SJSA1 (cell line): ENCODE data around the gene REXO1. TPM values are rescaled to one million over a fixed set of nuclear protein-coding genes. Genes with fewer than 3 reads are reported as not detected.

Source experiments
- DNase-seq, 2 experiments: peaks; one replicate each; pipeline ENCODE4 v3.0.0-alpha.2; 2015 to 2020; ENCODE audit warnings: low spot score in 2 of 2, low read depth in 1 of 2
- H3K27ac ChIP-seq: fragments of 250-450 bp; sonication (Bioruptor Pico); 2 replicates; pipeline ENCODE4 v1.5.1; 2020; ENCODE audit warnings: mild to moderate bottlenecking, moderate library complexity
- H3K27me3 ChIP-seq: fragments of 250-450 bp; sonication (Bioruptor Pico); replicated peaks from 2 replicates; pipeline ENCODE4 v1.5.1; 2020; ENCODE audit warnings: mild to moderate bottlenecking, moderate library complexity
- H3K36me3 ChIP-seq: fragments of 250-450 bp; sonication (Bioruptor Pico); 2 replicates; pipeline ENCODE4 v1.5.1; 2020; ENCODE audit warnings: mild to moderate bottlenecking
- H3K4me1 ChIP-seq: fragments of 250-450 bp; sonication (Bioruptor Pico); replicated peaks from 2 replicates; pipeline ENCODE4 v1.6.1; 2021; ENCODE audit warnings: mild to moderate bottlenecking
- H3K4me3 ChIP-seq: fragments of 250-450 bp; sonication (Bioruptor Pico); 2 replicates; pipeline ENCODE4 v1.5.1; 2020; ENCODE audit warnings: mild to moderate bottlenecking
- H3K9me3 ChIP-seq: fragments of 250-450 bp; sonication (Bioruptor Pico); replicated peaks from 2 replicates; pipeline ENCODE4 v1.5.1; 2020; ENCODE audit warnings: mild to moderate bottlenecking
- total RNA-seq: library from RNA; depleted of rRNA; stranded (reverse); fragments of >200 nt; shearing (Covaris generic); gene quantifications from 2 replicates; pipeline ENCODE4 v1.2.3, GENCODE V29; 2014

Gene REXO1
- total RNA-seq, 1 experiment from 2014 or later, result 14.1 TPM

GRCh38 chr19:1790054-1790792 lies 58.1 kb downstream of the REXO1 start:
- Histone ChIP-seq H3K9me3 (peaks cover 3% of the 10 kb centered on the region), H3K27me3 (peaks cover 13% of the 10 kb centered on the region), H3K36me3 (no peaks in the 10 kb centered on the region), H3K4me1 (no peaks in the 10 kb centered on the region), H3K4me3 (no peak overlapping the region), H3K27ac (no peak overlapping the region)
- DNase-seq, result no peak

- H3K4me3 ChIP-seq, result no peak overlapping the region
- H3K9me3 ChIP-seq, result peaks cover 3% of the 10 kb centered on the region
- no peaks in the 10 kb centered on the region for H3K36me3 ChIP-seq
- no peak overlapping the region for H3K27ac ChIP-seq
- peaks cover 15% of the 10 kb centered on the region for H3K27me3 ChIP-seq
- H3K4me1 ChIP-seq, result no peaks in the 10 kb centered on the region
- DNase-seq, result peak in 1 of 2 experiments; percentile 45
Measured at GRCh38 chr19:1789261-1790041, 58.8 kb downstream of the REXO1 start.

GRCh38 chr19:1787116-1787515 lies 61.2 kb downstream of the REXO1 start:
- Histone ChIP-seq H3K4me3 (no peak overlapping the region), H3K27me3 (peaks cover 16% of the 10 kb centered on the region), H3K36me3 (no peaks in the 10 kb centered on the region), H3K27ac (no peak overlapping the region), H3K4me1 (no peaks in the 10 kb centered on the region), H3K9me3 (peaks cover 9% of the 10 kb centered on the region)
- no peak for DNase-seq

- H3K4me1 ChIP-seq, result no peaks in the 10 kb centered on the region
- no peak for DNase-seq
Measured at GRCh38 chr19:1786668-1787067, 61.6 kb downstream of the REXO1 start.

GRCh38 chr19:1785310-1785709 lies 63.0 kb downstream of the REXO1 start:
- H3K9me3 ChIP-seq, result peaks cover 16% of the 10 kb centered on the region
- no peak overlapping the region for H3K27ac ChIP-seq
- DNase-seq, result no peak
- no peaks in the 10 kb centered on the region for H3K4me1 ChIP-seq
- H3K27me3 ChIP-seq, result peaks cover 18% of the 10 kb centered on the region
- no peaks in the 10 kb centered on the region for H3K36me3 ChIP-seq
- no peak overlapping the region for H3K4me3 ChIP-seq

More at GRCh38 chr19:1786668-1787067, 61.6 kb downstream of the REXO1 start:
- Histone ChIP-seq H3K27me3 (peaks cover 16% of the 10 kb centered on the region), H3K4me3 (no peak overlapping the region), H3K36me3 (no peaks in the 10 kb centered on the region), H3K9me3 (peaks cover 14% of the 10 kb centered on the region), H3K27ac (no peak overlapping the region)

GRCh38 chr19:1783874-1784273 lies 64.4 kb downstream of the REXO1 start:
- H3K9me3 ChIP-seq, result peaks cover 16% of the 10 kb centered on the region
- H3K27ac ChIP-seq, result no peak overlapping the region
- H3K4me3 ChIP-seq, result no peak overlapping the region
- DNase-seq, result no peak
- no peaks in the 10 kb centered on the region for H3K36me3 ChIP-seq
- no peaks in the 10 kb centered on the region for H3K4me1 ChIP-seq
- H3K27me3 ChIP-seq, result peaks cover 30% of the 10 kb centered on the region

GRCh38 chr19:1783354-1783753 lies 64.9 kb downstream of the REXO1 start:
- Histone ChIP-seq H3K4me3 (no peak overlapping the region), H3K36me3 (no peaks in the 10 kb centered on the region), H3K27me3 (peaks cover 30% of the 10 kb centered on the region), H3K27ac (no peak overlapping the region), H3K9me3 (peaks cover 16% of the 10 kb centered on the region), H3K4me1 (no peaks in the 10 kb centered on the region)
- no peak for DNase-seq

- H3K27ac ChIP-seq, result no peak overlapping the region
- H3K27me3 ChIP-seq, result peaks cover 33% of the 10 kb centered on the region
- no peak for DNase-seq
- no peak overlapping the region for H3K4me3 ChIP-seq
- no peaks in the 10 kb centered on the region for H3K36me3 ChIP-seq
- H3K9me3 ChIP-seq, result peaks cover 16% of the 10 kb centered on the region
- no peaks in the 10 kb centered on the region for H3K4me1 ChIP-seq
Measured at GRCh38 chr19:1782521-1782920, 65.8 kb downstream of the REXO1 start.

- Histone ChIP-seq H3K4me1 (no peaks in the 10 kb centered on the region), H3K9me3 (peaks cover 17% of the 10 kb centered on the region), H3K4me3 (no peak overlapping the region), H3K36me3 (no peaks in the 10 kb centered on the region), H3K27ac (no peak overlapping the region), H3K27me3 (peaks cover 52% of the 10 kb centered on the region)
- DNase-seq, result no peak
Measured at GRCh38 chr19:1780272-1780958, 67.9 kb downstream of the REXO1 start.

- H3K36me3 ChIP-seq, result no peaks in the 10 kb centered on the region
- H3K9me3 ChIP-seq, result peaks cover 24% of the 10 kb centered on the region
- peaks cover 60% of the 10 kb centered on the region for H3K27me3 ChIP-seq
- no peaks in the 10 kb centered on the region for H3K4me1 ChIP-seq
- H3K27ac ChIP-seq, result no peak overlapping the region
- H3K4me3 ChIP-seq, result no peak overlapping the region
- DNase-seq, result no peak
Measured at GRCh38 chr19:1779574-1779973, 68.7 kb downstream of the REXO1 start.

GRCh38 chr19:1777149-1777548 lies 71.1 kb downstream of the REXO1 start:
- Histone ChIP-seq H3K9me3 (peaks cover 18% of the 10 kb centered on the region), H3K4me3 (no peak overlapping the region), H3K27me3 (peaks cover 71% of the 10 kb centered on the region), H3K4me1 (no peaks in the 10 kb centered on the region), H3K27ac (no peak overlapping the region), H3K36me3 (no peaks in the 10 kb centered on the region)
- DNase-seq, result no peak

GRCh38 chr19:1776606-1777147 lies 71.6 kb downstream of the REXO1 start:
- peaks cover 13% of the 10 kb centered on the region for H3K9me3 ChIP-seq
- no peak for DNase-seq
- H3K4me3 ChIP-seq, result no peak overlapping the region
- no peaks in the 10 kb centered on the region for H3K4me1 ChIP-seq
- H3K36me3 ChIP-seq, result no peaks in the 10 kb centered on the region
- peaks cover 71% of the 10 kb centered on the region for H3K27me3 ChIP-seq
- no peak overlapping the region for H3K27ac ChIP-seq

- Histone ChIP-seq H3K36me3 (no peaks in the 10 kb centered on the region), H3K4me3 (no peak overlapping the region), H3K27ac (no peak overlapping the region), H3K9me3 (peaks cover 15% of the 10 kb centered on the region), H3K27me3 (peaks cover 75% of the 10 kb centered on the region), H3K4me1 (no peaks in the 10 kb centered on the region)
- no peak for DNase-seq
Measured at GRCh38 chr19:1775951-1776605, 72.2 kb downstream of the REXO1 start.
